Measurements from ENCODE around the gene IFIT3. TPM values are rescaled to one million over a fixed set of nuclear protein-coding genes. Genes with fewer than 3 reads are reported as not detected.
"Not testable (repeated sequence)": the region's sequence is repeated elsewhere in the genome, so short reads cannot be mapped to it uniquely, and the experiment has no call there.

Gene IFIT3
- total RNA-seq, 4 donors from 2014 or later = 10.6 to 16.4 (median 13.7) TPM

DNA sequence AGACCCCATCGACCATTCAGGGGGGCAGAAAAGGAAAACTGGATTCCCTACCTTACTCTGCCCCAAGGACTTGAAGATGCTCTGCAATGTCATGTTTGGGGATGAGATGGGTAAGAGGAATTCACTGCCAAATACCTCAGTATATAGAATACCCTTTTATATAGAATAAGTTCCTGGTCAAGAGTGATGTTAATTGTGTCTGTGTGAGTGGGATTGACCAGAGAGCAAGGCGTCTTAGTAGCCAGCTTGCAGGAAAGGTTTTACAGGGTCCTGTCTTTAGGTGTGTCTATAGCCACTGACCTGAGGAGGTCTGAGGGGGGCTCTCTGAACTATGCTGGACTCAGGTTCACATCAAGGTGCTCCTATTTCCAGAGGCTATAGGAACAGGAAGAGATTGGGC, 1.4 kb downstream of the IFIT3 start:
- H3K4me3 ChIP-seq = no peak overlapping the region
- no peaks in the 10 kb centered on the region for H3K27me3 ChIP-seq
- H3K27ac ChIP-seq = peak overlapping the region in 1 of 4 donors; percentile 86
- no peaks in the 10 kb centered on the region for H3K36me3 ChIP-seq
- H3K9me3 ChIP-seq = no peaks in the 10 kb centered on the region
- TF ChIP-seq POLR2A (IDR thresholded peaks at IDR 0.05) = no peak
- TF ChIP-seq, protein P1, sequence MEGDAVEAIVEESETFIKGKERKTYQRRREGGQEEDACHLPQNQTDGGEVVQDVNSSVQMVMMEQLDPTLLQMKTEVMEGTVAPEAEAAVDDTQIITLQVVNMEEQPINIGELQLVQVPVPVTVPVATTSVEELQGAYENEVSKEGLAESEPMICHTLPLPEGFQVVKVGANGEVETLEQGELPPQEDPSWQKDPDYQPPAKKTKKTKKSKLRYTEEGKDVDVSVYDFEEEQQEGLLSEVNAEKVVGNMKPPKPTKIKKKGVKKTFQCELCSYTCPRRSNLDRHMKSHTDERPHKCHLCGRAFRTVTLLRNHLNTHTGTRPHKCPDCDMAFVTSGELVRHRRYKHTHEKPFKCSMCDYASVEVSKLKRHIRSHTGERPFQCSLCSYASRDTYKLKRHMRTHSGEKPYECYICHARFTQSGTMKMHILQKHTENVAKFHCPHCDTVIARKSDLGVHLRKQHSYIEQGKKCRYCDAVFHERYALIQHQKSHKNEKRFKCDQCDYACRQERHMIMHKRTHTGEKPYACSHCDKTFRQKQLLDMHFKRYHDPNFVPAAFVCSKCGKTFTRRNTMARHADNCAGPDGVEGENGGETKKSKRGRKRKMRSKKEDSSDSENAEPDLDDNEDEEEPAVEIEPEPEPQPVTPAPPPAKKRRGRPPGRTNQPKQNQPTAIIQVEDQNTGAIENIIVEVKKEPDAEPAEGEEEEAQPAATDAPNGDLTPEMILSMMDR (IDR thresholded peaks at IDR 0.05) = no peak
- DNase-seq = no peak
- H3K4me1 ChIP-seq = peaks cover 0 to 50% (median 16%) of the 10 kb centered on the region in 4 donors

DNA sequence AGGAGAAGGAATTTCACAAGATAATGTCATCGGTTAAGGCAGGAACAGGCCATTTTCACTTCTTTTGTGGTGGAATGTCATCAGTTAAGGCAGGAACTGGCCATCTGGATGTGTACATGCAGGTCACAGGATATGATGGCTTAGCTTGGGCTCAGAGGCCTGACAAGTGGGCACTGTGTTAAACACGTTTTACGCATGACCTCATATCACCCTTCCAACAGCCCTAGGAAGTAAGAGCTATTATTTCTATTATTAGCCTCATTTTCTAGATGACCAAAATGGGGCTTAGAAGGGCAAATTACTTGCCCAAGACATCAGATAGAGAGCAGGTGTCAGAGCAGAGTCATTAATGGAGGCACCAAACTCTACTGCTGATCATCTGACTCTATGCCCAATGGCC, 2.2 kb downstream of the IFIT3 start:
- not testable (repeated sequence) for H3K36me3 ChIP-seq, H3K9me3 ChIP-seq, DNase-seq, H3K4me3 ChIP-seq, H3K27me3 ChIP-seq
- Histone ChIP-seq H3K27ac (peak overlapping the region in 1 of 4 donors; percentile 6), H3K4me1 (peaks cover 0 to 58% (median 16%) of the 10 kb centered on the region in 4 donors)

GRCh38 chr10:89330537-89331212, 2.9 kb downstream of the IFIT3 start:
- Histone ChIP-seq H3K9me3 (no peaks in the 10 kb centered on the region), H3K4me3 (no peak overlapping the region), H3K36me3 (no peaks in the 10 kb centered on the region), H3K27ac (peak overlapping the region in 2 of 4 donors; percentile 14), H3K27me3 (no peaks in the 10 kb centered on the region), H3K4me1 (peaks cover 0 to 61% (median 16%) of the 10 kb centered on the region in 4 donors)
- no peak for TF ChIP-seq POLR2A (IDR thresholded peaks at IDR 0.05)
- TF ChIP-seq, protein P1 (IDR thresholded peaks at IDR 0.05) = no peak
- DNase-seq = no peak

GRCh38 chr10:89331487-89332122, 3.8 kb downstream of the IFIT3 start:
- Histone ChIP-seq H3K4me3 (peak overlapping the region in 3 of 4 donors; percentile 22 to 49 (median 42)), H3K27ac (peak overlapping the region; percentile 64 to 88 (median 82)), H3K4me1 (peaks cover 0 to 61% (median 16%) of the 10 kb centered on the region in 4 donors)
- H3K9me3 ChIP-seq, H3K36me3 ChIP-seq, H3K27me3 ChIP-seq, DNase-seq: not testable (repeated sequence)

GRCh38 chr10:89332123-89332633, 4.4 kb downstream of the IFIT3 start:
- Histone ChIP-seq H3K27ac (peak overlapping the region; percentile 64 to 88 (median 82)), H3K4me3 (peak overlapping the region; percentile 18 to 49 (median 32)), H3K36me3 (no peaks in the 10 kb centered on the region), H3K4me1 (peaks cover 0 to 60% (median 14%) of the 10 kb centered on the region in 4 donors), H3K9me3 (no peaks in the 10 kb centered on the region), H3K27me3 (no peaks in the 10 kb centered on the region)
- TF ChIP-seq POLR2A (IDR thresholded peaks at IDR 0.05) = peak in 1 of 2 donors; percentile 30
- TF ChIP-seq, protein P1 (IDR thresholded peaks at IDR 0.05) = no peak
- DNase-seq = peak in 2 of 3 donors; percentile 24 to 71

DNA sequence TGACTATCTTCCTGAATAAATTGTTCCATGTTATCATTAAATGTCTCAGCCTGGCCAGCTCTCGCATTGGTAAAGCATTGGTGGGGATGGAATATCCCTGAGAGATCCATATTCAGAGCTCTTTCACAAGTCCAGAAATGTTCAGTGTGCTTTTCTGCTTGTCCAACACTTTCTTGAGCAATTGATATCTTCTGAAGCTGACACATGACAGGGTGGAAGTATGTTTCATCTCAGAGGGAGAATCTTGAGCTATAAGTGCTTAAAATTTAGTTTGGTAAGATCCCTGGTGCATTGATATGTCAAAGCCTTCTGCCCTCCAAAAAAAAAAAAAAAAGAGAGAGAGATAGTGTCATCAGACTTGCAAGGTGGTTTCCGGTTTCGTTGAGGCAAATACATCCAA, 7.4 kb downstream of the IFIT3 start:
- TF ChIP-seq POLR2A (IDR thresholded peaks at IDR 0.05) = no peak
- TF ChIP-seq, protein P1 (IDR thresholded peaks at IDR 0.05) = no peak
- Histone ChIP-seq H3K27me3 (no peaks in the 10 kb centered on the region), H3K4me1 (peaks cover 0 to 42% (median 11%) of the 10 kb centered on the region in 4 donors), H3K4me3 (no peak overlapping the region), H3K36me3 (peaks cover 0 to 15% (median 0%) of the 10 kb centered on the region in 3 donors), H3K27ac (no peak overlapping the region), H3K9me3 (no peaks in the 10 kb centered on the region)
- DNase-seq = no peak
